Fibroblast of lung (primary cell): Measurements from ENCODE around the gene SCAPER. TPM values are rescaled to one million over a fixed set of nuclear protein-coding genes. Genes with fewer than 3 reads are reported as not detected.

Experiments used
- DNase-seq, 2 donors: peaks; one replicate each; pipeline versions ENCODE4 v3.0.0 to v3.0.0-alpha.2; 2010; ENCODE audit warnings: low read depth in 2 of 2
- H2AFZ ChIP-seq: 2 replicates; pipeline ENCODE4 v1.5.1; 2012; ENCODE audit warnings: low read length, control low read depth, inconsistent platforms
- H3K27ac ChIP-seq: 2 replicates; pipeline ENCODE4 v1.5.1; 2011; ENCODE audit warnings: low read length, control low read depth; ENCODE audit not compliant: insufficient read depth
- H3K27me3 ChIP-seq: 2 replicates; pipeline ENCODE4 v1.5.1; 2011; ENCODE audit warnings: mild to moderate bottlenecking, low read length; ENCODE audit not compliant: control insufficient read depth, insufficient read depth
- H3K36me3 ChIP-seq: 2 replicates; pipeline ENCODE4 v1.5.1; 2011; ENCODE audit warnings: low read length; ENCODE audit not compliant: control insufficient read depth, insufficient read depth
- H3K4me1 ChIP-seq: 2 replicates; pipeline ENCODE4 v1.5.1; 2011; ENCODE audit warnings: low read length; ENCODE audit not compliant: control insufficient read depth, insufficient read depth; ENCODE audit errors: extremely low read depth
- H3K4me2 ChIP-seq: 2 replicates; pipeline ENCODE4 v1.5.1; 2011; ENCODE audit warnings: low read length, control low read depth; ENCODE audit not compliant: insufficient read depth; ENCODE audit errors: extremely low read depth
- H3K4me3 ChIP-seq, 4 experiments: fragments of 200-600 bp in 1 of 4; sonication (generic) in 1 of 4; replicated peaks in 1 of 4; 2 replicates each; pipeline ENCODE4 v1.5.1; 2011 to 2016; ENCODE audit warnings: low read length in 4 of 4, low read depth in 3 of 4, mild to moderate bottlenecking in 3 of 4, control low read depth in 2 of 4, inconsistent platforms in 1 of 4, mixed read lengths in 1 of 4; ENCODE audit not compliant: insufficient read depth in 1 of 4; ENCODE audit errors: control extremely low read depth in 1 of 4
- H3K79me2 ChIP-seq: 2 replicates; pipeline ENCODE4 v1.5.1; 2012; ENCODE audit warnings: mild to moderate bottlenecking, low read length, inconsistent platforms; ENCODE audit not compliant: control insufficient read depth, insufficient read depth
- H3K9ac ChIP-seq: 2 replicates; pipeline ENCODE4 v1.5.1; 2011; ENCODE audit warnings: mild to moderate bottlenecking, low read length, control low read depth; ENCODE audit not compliant: insufficient read depth
- H3K9me3 ChIP-seq: 2 replicates; pipeline ENCODE4 v1.5.1; 2012; ENCODE audit warnings: low read depth, low read length; ENCODE audit not compliant: control insufficient read depth, insufficient read depth
- H4K20me1 ChIP-seq: 2 replicates; pipeline ENCODE4 v1.5.1; 2011; ENCODE audit warnings: low read length; ENCODE audit not compliant: control insufficient read depth, insufficient read depth; ENCODE audit errors: extremely low read depth
- EZH2 ChIP-seq: IDR thresholded peaks from 2 replicates; pipeline ENCODE4 v1.5.1; 2012; ENCODE audit warnings: low read length, control low read depth, mild to moderate bottlenecking; ENCODE audit errors: missing control alignments
- polyA plus RNA-seq, 2 donors: library from polyadenylated mRNA; depleted of rRNA in 1 of 2; stranded (reverse) in 1 of 2; unstranded in 1 of 2; fragments of >200 nt; gene quantifications; 2 replicates each; pipeline ENCODE4 v1.2.1, GENCODE V29; 2011 to 2012; ENCODE audit warnings: missing spikeins in 1 of 2
- total RNA-seq: library from RNA; depleted of rRNA; stranded (reverse); fragments of >200 nt; gene quantifications from 2 replicates; pipeline ENCODE4 v1.2.1, GENCODE V29; 2014
- TF ChIP-seq, protein P1 (sequence below), 2 donors: IDR thresholded peaks in 1 of 2; conservative IDR thresholded peaks in 1 of 2; 1 replicate in 1 of 2; 2 replicates in 1 of 2; pipeline ENCODE4 v1.5.1; 2011 to 2012; ENCODE audit warnings: low read length in 2 of 2, control low read depth in 1 of 2, inconsistent platforms in 1 of 2, low read depth in 1 of 2, mild to moderate bottlenecking in 1 of 2

Gene SCAPER
- total and polyA plus RNA-seq, 2 donors (not counting 1 experiment from before 2014, with no cell fraction given) = 2.3 to 9.1 TPM

DNA sequence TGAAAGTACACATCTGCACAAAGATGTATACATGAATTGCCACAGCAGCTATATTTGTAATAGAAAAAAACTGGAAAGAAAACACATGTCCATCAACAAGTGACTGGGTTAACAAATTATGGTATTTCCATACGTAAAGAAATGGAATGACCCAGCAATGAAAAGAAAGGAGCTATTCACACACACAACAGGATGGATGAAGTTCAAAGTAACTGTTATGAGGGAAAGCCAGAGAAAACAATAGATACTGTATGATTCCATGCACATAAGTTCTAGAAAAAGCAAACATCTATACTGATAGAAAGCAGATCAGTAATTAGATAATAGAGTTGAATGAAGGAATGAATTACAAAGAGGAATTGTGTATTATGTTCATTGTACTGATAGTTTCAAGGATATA lies 152.0 kb downstream of the SCAPER start:
- Histone ChIP-seq H4K20me1 (no peaks in the 10 kb centered on the region), H3K4me2 (no peak overlapping the region), H3K9me3 (no peaks in the 10 kb centered on the region), H3K4me3 (no peak overlapping the region), H3K9ac (no peak overlapping the region), H3K79me2 (no peaks in the 10 kb centered on the region), H3K4me1 (no peaks in the 10 kb centered on the region), H3K27me3 (no peaks in the 10 kb centered on the region), H3K27ac (no peak overlapping the region), H2AFZ (no peak overlapping the region), H3K36me3 (no peaks in the 10 kb centered on the region)
- no peak for DNase-seq
- TF ChIP-seq, protein P1, sequence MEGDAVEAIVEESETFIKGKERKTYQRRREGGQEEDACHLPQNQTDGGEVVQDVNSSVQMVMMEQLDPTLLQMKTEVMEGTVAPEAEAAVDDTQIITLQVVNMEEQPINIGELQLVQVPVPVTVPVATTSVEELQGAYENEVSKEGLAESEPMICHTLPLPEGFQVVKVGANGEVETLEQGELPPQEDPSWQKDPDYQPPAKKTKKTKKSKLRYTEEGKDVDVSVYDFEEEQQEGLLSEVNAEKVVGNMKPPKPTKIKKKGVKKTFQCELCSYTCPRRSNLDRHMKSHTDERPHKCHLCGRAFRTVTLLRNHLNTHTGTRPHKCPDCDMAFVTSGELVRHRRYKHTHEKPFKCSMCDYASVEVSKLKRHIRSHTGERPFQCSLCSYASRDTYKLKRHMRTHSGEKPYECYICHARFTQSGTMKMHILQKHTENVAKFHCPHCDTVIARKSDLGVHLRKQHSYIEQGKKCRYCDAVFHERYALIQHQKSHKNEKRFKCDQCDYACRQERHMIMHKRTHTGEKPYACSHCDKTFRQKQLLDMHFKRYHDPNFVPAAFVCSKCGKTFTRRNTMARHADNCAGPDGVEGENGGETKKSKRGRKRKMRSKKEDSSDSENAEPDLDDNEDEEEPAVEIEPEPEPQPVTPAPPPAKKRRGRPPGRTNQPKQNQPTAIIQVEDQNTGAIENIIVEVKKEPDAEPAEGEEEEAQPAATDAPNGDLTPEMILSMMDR (conservative IDR thresholded peaks at IDR 0.05 in 1 of 2, IDR thresholded peaks at IDR 0.05 in 1 of 2; ENCODE audit: low read depth in 1 of 2, low read length in 2 of 2) = no peak
- no peak for TF ChIP-seq EZH2

DNA sequence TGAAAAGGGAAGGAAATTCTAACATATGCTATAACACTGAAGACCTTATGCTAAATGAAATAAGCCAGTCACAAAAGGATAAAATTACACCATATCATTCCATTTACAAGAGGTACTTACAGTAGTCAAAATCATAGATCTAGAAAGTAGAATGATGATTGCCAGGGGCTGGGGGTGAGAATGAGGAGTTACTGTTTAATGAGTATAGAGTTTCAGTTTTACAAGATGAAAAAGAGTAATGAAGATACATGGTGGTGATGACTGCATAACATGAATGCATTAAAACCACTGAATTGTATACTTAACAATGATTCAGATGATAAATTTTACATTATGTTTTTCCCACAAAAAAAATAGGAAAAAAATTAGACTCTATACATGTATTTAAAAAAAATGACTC lies 152.6 kb downstream of the SCAPER start:
- no peaks in the 10 kb centered on the region for H3K79me2 ChIP-seq
- TF ChIP-seq, protein P1 (conservative IDR thresholded peaks at IDR 0.05 in 1 of 2, IDR thresholded peaks at IDR 0.05 in 1 of 2; ENCODE audit: low read depth in 1 of 2, low read length in 2 of 2) = no peak
- no peak for TF ChIP-seq EZH2
- no peak overlapping the region for H2AFZ ChIP-seq
- H3K4me2 ChIP-seq = no peak overlapping the region
- no peaks in the 10 kb centered on the region for H4K20me1 ChIP-seq
- H3K36me3 ChIP-seq = no peaks in the 10 kb centered on the region
- no peak overlapping the region for H3K9ac ChIP-seq
- no peaks in the 10 kb centered on the region for H3K9me3 ChIP-seq
- no peaks in the 10 kb centered on the region for H3K4me1 ChIP-seq
- H3K27me3 ChIP-seq = no peaks in the 10 kb centered on the region
- no peak for DNase-seq
- H3K4me3 ChIP-seq = no peak overlapping the region
- no peak overlapping the region for H3K27ac ChIP-seq

DNA sequence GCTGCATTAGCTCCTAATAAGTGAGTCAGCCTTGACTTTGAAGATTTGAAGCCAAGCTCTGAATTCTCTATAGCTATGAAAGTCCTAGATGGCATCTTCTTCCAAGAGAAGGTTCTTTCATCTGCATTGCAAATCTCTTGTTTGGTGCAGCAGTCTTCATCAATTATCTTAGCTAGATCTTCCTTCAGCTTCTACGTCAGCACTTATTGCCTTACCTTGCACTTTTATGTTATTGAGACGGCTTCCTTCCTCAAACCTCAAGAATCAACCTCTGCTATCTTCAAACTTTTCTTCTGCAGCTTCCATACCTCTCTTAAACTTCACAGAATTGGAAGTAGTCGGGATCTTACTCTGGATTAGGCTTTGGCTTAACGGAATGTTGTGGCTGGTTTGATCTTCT lies 167.6 kb downstream of the SCAPER start:
- H3K27ac ChIP-seq = no peak overlapping the region

More for the DNA sequence above, 167.6 kb downstream of the SCAPER start:
- Histone ChIP-seq H3K4me2 (no peak overlapping the region), H4K20me1 (no peaks in the 10 kb centered on the region), H3K36me3 (no peaks in the 10 kb centered on the region), H3K9ac (no peak overlapping the region), H3K4me3 (no peak overlapping the region), H3K79me2 (no peaks in the 10 kb centered on the region), H3K4me1 (no peaks in the 10 kb centered on the region), H3K9me3 (no peaks in the 10 kb centered on the region), H3K27me3 (no peaks in the 10 kb centered on the region), H2AFZ (no peak overlapping the region)
- DNase-seq = no peak
- TF ChIP-seq EZH2 = no peak
- TF ChIP-seq, protein P1 (conservative IDR thresholded peaks at IDR 0.05 in 1 of 2, IDR thresholded peaks at IDR 0.05 in 1 of 2; ENCODE audit: low read depth in 1 of 2, low read length in 2 of 2) = no peak
